Amygdala (tissue), 56 donors: Measurements from ENCODE around the gene ATRNL1.

Source experiments
- DNase-seq, 56 donors: peaks; one replicate each; lab custom pipeline; 2025; lab: John Stamatoyannopoulos, UW

The ATRNL1 gene

DNA sequence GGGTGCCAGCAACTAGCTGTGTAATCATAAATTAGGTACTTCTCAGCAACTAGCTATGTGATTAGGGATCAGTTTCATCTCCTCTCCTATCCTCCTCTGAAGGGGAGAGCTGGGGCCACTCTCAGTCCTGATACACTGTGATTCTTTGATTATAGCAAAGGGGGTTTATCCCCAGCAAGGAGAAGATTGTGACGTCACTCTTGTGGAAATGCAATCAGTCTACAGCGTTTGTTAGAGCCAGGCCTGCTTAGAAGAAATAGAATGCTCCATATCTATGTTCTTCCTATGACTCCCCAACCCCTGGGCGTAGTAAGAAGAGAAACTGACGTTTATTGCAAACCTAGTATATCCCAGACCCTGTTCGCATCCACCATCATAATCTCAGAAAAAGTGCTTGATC is 871.7 kb downstream of the ATRNL1 start:
- no peak for DNase-seq

DNA sequence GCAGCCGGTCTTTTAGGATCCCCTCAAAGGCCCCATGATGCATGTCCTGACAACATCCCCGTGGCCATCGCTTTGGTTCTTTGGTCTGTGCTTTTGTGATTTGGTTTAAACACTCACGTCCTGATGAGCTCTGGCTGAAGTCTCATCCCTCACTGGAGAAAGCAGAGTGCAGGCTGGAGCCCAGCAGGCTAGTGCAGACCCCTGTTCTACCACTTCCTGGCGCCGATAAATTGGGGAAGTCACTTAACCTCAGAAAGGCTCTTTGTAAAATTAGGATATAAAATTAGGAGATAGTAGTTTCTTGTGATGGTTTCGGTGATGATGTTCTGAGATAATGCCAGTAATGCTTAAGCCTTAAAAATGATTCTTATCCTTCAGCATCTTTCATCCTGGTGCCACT is 872.2 kb downstream of the ATRNL1 start:
- DNase-seq: no peak

DNA sequence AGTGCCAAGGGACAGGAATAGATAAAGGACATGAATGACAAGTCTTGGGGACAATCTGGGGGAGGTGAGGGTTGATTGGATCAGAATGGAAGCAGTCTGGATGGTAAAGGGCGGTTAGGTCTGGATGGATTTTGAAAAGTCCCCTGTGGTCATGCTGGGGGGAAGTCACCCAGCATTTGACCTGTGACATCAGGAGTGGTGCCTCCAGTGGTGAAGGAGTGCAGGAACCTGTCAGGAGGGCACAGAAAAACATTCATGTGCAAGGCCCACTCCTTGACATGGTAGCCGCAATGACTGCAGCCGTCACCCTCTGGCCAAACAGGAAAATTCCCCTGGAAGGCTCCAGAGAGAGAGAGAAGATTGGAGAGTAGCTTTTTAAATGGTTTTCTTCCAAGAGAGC is 875.1 kb downstream of the ATRNL1 start:
- no peak for DNase-seq

DNA sequence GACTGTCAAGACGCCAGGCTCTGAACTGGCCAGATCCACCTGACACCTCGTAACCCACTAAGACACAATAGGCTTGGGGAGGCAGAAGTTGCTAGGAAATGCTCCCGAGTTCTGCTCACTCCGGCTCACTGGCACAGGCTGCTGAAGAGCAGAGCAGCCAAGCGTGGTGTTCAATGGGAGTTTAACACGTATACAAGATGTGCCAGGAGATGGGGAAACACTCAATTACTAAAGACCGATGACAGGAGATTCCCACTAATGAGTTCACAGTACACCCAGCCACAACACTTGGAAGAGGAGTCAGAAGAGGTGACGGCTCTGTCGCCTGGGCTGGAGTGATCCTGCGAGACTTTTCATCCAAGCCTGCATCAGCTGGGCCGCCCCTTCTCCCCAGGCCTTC is 876.4 kb downstream of the ATRNL1 start:
- no peak for DNase-seq

DNA sequence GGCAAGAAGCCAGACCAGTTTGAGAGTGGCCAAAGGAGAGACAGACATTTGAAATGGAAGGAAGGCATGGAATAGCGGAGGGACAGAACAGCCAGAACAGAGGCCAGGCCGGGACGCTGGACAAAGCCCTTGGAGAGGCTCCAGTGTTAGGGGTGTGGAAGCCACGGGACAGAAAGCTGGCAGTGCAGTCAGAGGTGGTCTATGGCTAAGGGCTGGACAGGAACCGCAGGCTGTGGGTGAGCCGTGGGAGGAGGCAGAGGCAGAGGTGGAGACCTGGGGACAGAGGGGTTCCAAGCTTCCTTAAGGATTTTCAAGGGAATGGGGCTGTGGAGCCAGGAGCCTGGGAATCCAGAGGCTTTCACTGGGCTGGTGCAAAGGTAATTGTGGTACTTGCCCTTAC is 878.8 kb downstream of the ATRNL1 start:
- DNase-seq: no peak

DNA sequence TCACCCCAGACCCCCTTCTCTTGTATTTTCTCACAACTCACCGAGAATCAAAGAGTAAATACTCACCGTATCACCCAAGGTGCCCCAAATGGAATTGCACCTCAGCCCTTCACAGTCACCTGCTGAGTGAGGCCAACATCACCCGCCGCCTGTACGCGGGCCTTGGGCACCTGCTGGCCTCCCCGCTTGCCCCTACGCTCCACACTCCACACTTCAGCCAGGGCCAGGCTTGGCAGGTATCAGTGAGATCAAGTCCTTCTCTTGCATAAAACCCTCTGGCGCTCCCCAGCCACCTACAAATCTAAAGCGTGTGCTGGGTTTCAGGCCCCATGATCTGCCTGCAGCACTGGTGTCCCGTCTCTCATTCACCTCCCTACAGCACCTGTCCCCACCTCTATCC is 879.3 kb downstream of the ATRNL1 start:
- DNase-seq: no peak

DNA sequence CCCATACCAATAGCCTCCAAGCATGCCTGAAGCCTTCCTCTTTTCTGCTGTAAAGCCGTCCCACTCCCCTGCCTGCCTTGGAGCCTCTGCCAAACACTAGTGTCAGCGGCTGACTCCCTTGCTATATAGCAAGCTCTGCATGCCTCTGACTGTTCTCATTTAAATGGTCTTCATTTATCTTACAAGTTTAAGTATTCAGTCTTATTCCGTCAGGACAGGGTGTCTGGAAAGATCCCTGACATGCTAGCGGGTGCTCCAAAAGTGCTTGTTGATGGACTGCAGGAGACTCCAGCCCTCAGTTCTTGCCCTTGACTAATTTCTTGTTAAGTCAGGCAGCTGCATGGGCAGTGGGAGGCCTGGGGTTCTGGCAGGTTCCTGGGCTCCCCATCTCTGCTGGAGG is 881.2 kb downstream of the ATRNL1 start:
- no peak for DNase-seq

DNA sequence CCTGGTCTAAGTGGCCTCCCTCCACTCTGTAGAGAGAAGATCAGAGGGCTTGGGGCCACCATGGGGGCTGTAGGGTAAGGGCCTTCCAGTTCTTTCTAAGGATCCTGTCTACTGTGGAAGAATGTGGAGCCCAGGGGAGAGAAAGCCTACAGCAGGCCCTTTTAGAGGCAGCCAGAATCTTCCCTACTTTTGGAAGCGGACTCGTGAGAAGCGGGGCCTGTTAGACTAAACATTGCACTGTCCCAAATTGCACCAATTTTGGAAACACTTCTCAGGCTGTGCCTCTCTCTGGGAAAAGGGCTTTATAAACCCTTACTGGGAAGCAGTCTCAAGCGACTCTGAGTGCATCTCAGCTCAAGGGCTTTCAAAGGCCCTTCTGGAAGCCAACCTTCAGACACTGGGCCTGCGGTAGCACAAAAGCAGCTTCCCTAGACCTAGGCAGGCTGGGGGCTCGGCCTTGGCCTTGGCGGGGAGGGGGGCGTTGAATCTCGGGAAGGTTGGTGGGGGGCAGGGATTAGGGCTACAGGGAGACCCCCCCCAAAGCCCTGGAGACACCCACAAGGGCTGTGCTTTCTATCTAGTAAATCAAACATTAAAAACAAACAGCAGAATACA is 881.8 kb downstream of the ATRNL1 start:
- DNase-seq: no peak

DNA sequence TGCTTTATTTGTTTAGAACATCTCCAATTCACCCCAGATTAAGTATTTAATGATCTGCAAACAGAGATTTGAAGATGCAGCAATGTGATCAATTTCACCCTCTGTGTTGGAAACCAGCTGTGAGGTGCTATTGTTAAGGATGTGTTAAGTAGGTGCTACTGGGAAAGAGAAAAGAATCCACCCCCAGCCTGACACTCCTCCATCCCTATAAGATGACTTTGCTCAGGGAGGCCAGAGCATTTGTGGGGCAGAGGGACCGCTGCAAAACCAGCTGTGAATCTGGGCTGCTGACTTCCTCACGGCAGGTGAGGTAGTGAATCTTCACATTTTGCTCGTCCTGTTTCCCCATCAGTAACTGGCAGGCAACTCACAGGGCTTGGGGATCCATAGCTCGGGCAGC is 882.3 kb downstream of the ATRNL1 start:
- no peak for DNase-seq

DNA sequence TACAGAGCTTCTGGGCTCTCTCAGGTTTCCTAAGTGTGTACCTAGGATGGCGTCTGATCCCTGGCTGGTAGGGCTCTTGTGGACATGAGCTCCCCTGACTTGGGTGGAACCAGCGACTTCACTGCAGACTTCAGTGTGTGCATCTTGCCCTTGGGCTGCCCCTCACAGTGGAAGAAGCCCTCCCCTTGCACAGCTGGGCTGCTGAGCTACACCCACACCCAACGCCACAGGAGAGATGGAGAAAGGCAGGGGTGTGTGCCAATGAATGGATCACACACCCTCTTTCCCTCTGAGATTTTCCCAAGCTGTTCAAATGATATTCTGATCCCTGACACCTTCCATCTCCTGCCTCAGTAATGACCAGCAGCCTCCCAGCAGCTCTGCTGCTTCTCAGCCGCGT is 883.2 kb downstream of the ATRNL1 start:
- no peak for DNase-seq

DNA sequence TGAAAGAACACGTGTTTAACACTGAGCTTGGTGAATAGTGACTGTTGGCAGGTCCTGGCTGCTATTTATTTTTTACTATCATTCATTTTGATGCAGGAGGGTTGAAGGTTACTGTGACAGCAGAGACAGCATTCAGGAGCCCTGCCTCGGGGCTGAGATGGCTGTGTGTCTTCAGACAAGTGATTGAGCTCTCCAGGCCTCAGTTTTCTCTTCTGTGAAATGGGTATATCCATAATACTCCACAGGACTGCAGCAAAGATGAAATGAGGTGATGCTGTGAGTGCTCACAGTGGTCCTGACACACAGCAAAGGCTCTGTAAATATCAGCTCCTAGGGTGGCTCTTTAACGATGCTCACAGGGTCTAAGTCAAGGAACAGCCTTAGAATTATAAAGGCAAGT is 884.7 kb downstream of the ATRNL1 start:
- no peak for DNase-seq

DNA sequence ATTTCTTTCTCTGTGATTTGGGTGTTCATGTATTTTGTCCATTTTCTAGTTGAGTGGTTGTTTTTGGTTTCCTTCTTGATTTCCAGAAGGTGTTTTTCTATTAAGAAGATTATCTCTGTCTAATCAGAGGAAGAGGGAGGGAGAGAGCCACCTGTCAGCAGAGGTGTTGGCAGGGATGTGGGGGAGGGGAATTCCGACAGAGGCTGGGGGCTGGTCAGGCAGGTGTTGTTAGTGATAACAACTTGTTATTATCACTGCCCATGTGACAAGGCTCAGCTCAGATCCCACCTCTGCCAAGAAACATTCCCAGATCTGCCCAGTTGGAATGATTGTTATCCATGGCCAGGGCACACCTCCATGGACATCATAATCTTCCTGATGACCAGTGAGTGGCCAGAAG is 886.4 kb downstream of the ATRNL1 start:
- no peak for DNase-seq

DNA sequence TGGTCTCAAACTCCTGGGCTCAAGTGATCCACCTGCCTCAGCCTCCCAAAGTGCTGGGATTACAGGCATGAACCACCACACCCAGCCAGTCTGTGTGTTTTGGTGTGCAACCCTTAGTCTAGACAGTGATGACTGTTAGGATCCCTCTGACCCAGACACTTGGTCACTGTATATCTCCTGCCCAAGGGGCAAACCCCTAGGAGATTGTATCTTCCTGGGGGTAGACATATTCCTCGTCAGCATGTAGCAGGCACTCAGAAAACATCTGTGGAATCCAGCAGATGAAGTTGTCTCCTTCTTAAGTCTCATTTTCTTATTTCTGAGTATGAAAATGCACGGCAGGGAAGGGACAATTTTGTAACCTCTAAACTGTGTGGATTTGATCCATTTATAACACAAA is 887.3 kb downstream of the ATRNL1 start:
- DNase-seq: no peak

DNA sequence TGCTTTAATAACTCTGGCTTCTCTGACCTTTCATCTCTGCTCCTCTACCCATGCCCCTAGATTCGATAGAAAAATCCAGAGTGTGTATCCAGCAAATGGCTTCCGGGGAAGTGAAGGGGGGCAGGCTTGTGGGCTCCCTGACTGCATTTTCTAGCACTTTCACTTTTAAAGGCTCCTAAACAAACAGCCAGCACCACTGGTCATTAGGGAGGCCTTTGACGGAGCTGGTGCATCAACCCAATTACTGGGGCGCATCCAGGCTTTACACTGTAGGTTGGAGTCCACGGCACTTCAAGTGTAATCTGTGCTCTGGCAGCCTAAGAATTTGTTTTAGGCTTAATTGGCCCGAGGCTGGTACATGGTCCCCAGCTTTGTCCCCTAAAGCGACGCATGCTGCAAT is 887.9 kb downstream of the ATRNL1 start:
- peak in 1 of 56 donors; percentile 8 for DNase-seq

DNA sequence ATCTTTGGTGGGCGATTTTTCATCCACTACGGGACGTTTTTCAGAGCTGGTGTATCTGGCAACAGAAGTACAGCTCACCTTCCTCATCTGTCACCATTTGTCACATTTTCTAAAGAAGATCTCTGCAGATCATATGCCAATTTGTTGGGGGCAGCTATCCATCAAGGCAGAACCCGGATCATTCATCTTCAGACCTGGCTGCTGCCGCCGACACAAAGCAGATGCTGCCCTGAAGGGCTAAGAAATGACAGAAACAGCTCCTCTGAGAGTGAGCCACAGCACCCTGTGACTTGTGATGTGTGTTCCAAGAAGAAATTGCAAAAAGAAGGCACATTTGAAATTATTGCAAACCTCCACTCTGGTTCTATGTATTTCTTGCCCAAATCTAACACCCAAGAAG is 888.9 kb downstream of the ATRNL1 start:
- DNase-seq: no peak

DNA sequence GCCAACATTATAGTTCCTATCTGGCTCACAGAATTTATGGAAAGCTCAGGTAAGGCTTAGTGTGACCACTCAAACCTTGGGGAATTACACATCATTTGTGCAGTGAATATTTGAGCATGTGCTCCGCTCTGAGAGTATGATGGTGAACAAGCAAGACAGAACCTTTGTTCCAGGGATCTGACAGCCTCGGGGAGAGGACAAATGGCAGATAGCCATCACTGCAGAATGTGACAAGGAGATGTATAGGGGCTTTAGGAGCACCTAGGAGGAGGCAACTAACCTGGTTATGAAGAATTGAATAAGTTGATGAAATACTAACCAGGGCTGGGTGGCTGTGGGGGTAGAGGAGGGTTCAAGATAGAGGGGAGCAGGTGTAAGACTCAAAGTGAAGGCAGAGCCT is 889.4 kb downstream of the ATRNL1 start:
- DNase-seq: no peak

DNA sequence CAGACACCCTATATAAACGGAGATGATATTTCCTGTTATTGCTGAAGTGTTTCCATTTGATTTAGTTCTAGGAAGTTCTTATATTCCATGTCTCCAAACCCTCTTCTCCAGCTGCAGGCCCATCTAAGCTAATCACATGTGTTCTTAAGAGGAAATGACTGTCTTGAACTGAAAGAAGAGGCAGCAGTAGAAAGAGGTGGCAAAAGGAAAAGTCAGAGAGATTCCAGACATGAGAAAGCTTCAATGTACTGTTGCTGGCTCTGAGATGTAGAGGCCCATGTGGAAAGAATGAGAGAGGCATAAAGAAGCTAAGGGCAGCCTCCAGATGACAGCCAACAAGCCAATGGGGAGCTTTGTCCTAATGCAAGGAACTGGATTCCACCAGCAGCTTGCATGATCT is 892.6 kb downstream of the ATRNL1 start:
- DNase-seq: no peak

DNA sequence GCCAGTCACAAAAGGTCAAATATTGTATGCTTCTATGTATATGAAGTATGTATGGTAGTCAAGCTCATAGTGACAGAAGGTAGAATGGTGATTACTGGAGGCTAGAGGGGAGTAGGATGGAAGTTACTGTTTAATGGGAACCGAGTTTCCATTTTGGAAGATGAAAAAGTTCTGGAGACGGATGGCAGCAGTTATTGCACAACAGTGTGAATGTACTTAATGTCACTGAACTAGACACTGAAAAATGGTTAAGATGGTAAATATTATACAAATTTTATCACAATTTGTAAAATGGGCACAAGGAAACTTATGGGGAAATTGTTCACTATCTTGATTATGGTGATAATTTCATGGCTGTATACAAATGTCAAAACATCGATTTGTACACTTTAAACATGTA is 895.2 kb downstream of the ATRNL1 start:
- DNase-seq: no peak

DNA sequence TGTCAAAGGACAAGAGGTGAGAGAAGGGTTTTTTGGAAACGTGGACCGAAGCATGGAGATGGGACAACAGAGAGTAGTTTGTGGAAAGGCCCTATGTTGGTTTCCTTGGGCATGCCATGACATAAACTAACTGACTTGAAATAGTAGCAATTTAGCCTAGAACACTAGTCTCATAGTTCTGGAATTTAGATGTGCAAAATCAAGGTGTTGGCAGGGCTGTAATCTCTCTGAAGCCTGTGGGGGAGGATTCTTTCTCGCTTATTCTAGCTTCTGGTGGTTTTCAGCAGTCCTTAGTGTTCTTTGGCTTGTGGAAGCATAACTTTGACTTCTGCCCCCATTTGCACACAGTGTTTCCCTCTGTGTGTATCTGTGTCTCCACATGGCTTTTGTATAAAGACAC is 896.5 kb downstream of the ATRNL1 start:
- no peak for DNase-seq

DNA sequence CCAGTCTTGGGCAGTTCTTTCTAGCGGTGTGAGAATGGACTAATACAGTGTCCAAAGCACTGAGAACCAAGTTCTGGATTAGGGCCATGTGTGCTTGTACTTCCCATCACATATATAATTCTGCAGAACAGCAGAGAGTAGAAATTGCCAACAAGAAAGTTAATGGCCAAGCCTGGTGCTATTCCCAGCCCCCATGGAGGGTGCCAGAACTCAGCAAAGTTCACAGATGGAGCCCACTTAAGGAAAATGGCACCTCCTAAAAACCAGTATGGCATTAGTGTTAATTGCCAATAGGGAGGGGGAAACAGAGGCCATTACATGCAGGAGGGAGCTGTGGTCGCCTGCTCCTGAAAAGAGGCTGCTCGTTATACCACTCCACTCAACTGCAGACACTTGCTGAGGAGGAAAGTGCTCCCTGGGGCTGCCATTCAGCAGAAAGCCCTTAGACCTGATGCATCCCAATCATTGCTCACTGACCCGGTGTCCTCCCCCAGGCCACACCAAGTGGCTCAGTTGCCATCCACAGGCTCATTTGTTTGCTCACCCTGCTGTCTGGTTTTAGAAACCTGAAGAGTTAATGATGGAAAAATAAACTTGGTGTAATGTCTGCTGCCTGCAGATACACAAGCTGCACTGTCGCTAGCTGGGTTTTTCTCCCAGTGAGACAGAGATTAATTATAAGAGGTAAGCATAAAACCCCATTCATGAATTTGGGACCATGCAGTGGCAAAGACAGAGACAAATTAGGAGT is 899.2 kb downstream of the ATRNL1 start:
- no peak for DNase-seq

DNA sequence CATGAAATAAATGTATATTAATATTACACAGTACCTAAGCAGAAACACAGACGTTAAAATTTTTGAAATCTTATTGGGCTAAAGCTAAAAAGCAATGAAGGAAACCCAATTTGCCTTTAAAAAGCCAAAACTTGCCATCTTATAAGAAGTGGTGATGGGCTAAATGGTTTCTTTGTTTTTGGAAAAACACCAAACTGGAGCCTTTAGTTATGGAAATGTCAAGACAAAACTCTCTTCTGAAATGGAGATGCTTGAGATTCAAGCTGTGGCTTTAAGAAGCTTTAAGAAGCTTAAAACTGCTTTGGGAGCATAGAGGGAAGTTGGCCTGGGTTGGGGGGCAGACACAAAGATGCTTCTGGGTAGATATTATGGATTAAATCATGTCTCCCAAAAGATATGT is 902.9 kb downstream of the ATRNL1 start:
- DNase-seq: no peak

DNA sequence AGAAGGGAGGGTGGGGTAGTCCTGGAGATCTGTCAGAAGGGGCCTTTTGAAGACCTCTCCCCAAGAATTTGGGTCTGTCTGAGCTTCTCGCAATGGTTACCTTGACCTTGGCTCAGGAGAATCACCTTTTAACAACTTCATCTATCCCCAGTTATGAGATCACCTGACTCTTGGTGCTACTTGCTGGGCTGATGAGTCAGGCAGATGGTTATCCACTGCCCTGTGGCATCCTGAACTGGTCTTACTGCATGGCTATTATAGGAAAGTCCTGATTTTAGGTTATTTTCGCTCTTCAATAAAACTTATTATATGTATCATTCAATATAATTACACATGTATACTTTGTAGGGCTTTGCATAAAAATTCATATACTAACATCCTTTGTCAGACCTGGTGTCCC is 905.1 kb downstream of the ATRNL1 start:
- no peak for DNase-seq
